Renal cortical epithelial cell (primary cell): ENCODE data around the gene PTPRC. TPM values are rescaled to one million over a fixed set of nuclear protein-coding genes. Genes with fewer than 3 reads are reported as not detected.

ENCODE experiments used
- DNase-seq: peaks from one replicate; pipeline ENCODE4 v3.0.0-alpha.2; 2011; ENCODE audit warnings: low read depth
- total RNA-seq: library from RNA; depleted of rRNA; stranded (reverse); fragments of >200 nt; gene quantifications from 2 replicates; pipeline ENCODE4 v1.2.3, GENCODE V29; 2014

The PTPRC gene
- total RNA-seq, 1 donor from 2014 or later: not detected

DNA sequence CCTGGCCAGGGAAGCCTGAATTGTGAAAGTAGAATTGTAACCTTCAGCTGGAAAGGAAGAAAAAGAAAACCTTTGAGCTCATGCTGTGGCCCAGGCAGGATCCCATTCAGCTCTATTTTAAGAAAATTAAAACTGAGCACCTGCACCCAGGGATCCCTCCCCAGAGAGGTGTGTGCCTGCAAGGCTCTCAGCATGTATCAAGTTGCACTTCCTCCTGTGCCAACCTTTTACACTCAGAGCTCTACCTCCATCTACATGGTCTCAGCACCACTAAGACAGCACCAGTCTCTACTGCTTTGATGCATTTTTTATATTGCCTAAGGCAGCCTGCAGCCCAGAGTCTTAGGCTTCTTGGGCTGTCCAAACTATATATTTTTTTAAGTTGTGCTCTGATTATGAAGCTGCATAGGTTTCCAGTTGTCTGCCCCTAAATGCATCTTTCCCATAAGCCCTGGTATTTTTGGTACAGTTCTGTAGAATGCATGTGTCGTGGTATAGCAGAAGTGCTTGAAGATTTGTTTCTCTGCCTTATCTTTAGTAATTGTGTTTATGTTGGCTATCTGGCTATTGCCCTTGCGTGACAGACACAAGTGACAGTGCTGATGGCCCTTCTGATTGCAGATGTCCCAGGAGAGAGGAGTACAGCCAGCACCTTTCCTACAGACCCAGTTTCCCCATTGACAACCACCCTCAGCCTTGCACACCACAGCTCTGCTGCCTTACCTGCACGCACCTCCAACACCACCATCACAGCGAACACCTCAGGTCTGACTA lies 63.1 kb downstream of the PTPRC start:
- no peak for DNase-seq

DNA sequence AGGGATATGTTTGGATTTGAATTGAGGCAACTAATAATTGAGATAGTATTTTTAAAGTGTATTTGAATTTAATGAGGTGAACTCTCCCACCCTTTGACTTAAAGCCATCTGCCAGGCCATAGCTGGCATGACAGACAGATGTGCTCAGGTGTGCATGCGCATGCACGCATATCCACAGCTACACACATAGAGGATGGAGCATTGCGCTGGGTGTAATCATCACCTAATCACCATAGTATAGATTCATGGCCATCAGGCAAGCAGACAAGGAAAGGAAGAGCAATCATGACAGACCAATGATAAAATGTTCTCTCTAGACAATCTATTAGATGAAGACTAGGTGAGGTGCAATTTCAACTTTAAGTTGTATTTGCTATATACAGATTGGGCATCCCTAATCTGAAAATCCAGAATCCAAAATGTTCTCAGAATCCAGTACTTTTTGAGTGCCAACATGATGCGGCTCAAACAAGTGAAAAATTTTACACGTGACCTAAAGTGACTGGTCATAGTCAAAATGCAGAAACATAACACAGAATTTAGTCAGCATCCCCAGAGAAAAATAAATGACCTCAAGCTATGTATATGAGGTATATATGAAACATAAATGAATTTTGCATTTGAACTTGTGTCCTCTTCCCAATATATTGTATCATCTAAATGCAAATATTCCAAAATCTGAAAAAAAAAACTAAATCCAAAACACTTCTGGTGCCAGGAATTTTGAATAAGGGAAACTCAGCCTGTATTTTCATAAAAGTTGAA lies 70.1 kb downstream of the PTPRC start:
- no peak for DNase-seq

DNA sequence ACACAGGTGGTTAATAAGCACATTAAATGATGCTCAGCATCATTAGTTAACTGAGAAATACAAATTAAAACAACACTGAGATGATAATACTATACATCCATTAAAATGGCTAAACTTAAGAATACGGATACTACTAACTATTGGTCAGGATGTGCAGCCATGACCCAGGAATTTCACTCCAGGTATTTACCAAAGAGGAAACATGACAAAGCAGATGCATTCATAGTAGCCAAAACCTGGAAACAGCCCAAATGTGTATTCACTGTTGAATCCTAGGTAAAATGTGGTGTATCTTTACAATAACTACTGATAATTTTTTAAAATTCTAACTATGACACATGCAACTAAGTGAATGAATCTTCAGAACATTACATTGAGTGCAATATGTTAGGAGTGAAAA lies 73.0 kb downstream of the PTPRC start:
- DNase-seq: no peak

- DNase-seq: peak; percentile 36
These were observed 74.2 kb downstream of the PTPRC start for GRCh38 chr1:198713081-198713480.

GRCh38 chr1:198714271-198714670 lies 75.4 kb downstream of the PTPRC start:
- no peak for DNase-seq

DNA sequence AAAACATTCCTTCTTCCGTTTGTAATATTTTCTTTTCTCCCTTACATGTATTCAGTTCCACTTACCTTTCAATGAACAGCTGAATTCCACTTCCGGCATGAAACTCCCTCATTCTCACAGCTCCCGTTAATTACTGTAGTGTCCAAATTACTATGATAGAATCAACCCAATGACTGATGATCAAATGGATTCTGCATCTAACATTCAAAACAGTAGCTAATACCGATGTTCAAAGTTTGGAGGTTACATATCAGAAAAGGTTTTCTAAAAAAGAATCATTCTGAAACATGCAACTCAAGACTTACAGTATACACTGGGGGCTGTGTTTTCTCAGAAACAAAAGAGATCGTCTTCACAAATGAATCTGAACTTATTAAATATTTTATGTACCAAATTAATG lies 77.2 kb downstream of the PTPRC start:
- DNase-seq: no peak

DNA sequence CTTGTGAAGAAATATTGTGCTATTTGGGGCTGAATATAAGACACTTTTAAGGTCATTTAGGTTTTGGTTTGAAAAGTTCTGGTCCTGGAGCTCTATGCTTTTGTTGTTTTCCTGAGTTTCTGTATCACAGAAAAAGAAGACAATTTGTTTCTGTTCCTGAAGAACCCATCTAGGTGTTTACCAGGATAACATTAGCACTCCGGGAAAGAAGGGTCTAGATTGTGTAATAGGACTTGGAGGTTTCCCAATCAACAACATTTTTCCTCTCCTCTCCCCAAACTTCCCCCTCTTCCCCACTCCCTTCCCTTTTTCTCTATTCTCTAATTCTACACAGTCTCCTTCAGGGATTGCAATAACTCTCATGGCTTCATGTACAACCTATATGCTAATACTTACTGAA lies 78.7 kb downstream of the PTPRC start:
- no peak for DNase-seq

GRCh38 chr1:198723127-198723526 lies 84.3 kb downstream of the PTPRC start:
- DNase-seq: no peak

GRCh38 chr1:198725090-198725489 lies 86.2 kb downstream of the PTPRC start:
- DNase-seq: no peak

- no peak for DNase-seq
These were observed 87.6 kb downstream of the PTPRC start for GRCh38 chr1:198726455-198726854.

DNA sequence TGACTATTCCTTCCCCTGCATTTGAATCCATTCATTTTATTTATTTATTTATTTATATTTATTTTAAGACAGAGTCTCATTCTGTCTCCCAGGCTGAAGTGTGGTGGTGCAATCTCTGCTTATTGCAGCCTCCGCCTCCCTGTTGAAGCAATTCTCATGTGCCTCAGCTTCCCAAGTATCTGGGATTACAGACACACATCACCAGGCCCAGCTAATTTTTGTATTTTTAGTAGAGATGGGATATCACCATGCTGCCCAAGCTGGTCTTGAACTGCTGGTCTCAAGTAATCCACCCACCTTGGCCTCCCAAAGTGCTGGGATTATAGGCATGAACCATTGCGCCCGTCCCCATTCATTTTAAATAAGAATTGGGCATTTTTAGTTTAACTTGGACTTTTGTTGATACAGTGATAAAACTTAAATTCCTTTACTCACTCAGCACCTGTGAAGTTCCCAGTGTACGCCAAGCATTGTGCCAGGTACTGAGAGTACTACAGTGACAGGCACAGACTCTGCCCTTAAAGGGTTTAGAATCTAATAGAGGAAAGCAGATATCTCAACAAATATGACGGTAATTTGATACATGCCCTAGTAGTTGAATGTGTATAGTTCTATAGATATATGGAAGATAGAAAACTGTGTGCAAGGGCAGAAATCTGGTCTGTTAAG lies 90.5 kb downstream of the PTPRC start:
- no peak for DNase-seq

- DNase-seq: no peak
These were observed 92.1 kb downstream of the PTPRC start for GRCh38 chr1:198730952-198731351.

DNA sequence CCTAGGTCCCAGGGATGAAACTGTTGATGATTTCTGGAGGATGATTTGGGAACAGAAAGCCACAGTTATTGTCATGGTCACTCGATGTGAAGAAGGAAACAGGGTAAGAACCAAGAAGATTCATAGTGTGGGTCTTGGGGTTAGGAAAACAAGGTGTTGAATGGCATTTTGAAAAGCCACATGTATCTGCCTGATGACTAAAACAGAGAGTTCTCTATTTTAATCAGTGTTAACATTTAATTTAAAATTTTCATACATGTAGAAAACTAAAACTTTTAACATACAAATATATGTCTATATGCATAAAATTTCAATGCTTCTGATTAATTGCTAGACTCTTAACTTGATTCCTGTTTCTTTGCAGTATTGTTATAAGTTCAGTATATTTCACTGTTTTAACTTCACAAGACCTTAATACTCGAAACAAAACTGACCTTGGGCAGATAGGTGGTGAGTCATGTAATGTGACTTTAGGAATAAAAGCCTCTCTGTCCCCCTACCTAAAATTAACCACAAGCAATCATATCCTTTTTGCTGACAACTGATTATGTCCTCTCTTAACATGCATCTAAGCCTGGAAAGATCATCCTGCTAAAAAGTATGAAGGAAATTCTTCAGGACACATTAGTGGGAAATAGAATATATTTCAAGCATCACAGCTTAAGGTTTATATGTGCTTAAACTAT lies 95.6 kb downstream of the PTPRC start:
- peak; percentile 21 for DNase-seq

DNA sequence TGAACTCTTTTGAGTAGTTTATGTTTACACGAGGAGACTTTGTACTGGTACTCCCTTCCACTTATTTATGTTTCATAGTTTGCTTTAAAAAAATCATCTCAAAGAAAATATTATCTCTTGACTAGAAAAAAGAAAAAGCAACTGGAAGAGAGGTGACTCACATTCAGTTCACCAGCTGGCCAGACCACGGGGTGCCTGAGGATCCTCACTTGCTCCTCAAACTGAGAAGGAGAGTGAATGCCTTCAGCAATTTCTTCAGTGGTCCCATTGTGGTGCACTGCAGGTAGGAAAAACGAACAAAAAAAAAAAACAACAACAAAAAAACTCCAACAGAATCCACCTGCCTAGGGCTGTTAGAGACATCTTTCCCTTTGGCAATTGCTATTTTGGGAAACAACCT lies 102.9 kb downstream of the PTPRC start:
- DNase-seq: no peak

GRCh38 chr1:198747127-198747526 lies 108.3 kb downstream of the PTPRC start:
- no peak for DNase-seq

GRCh38 chr1:198749279-198749678 lies 110.4 kb downstream of the PTPRC start:
- no peak for DNase-seq

DNA sequence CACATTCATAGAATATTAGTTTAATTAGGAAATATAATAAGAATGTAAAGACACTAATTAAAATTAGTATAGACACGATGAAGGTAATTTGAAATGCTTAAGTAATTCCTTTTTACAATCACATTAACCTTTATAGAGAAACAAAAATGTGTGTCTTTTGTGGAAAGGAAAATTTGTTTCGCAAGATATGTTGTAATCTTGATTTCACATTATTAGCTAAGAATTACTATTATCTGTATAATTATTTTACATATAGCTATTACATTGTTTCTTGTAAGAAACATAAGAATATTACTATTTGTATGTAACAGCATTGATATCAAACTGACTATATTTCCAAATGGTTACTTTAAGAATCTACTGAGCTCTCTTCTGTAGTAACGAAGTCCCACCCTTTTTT lies 111.2 kb downstream of the PTPRC start:
- DNase-seq: no peak

DNA sequence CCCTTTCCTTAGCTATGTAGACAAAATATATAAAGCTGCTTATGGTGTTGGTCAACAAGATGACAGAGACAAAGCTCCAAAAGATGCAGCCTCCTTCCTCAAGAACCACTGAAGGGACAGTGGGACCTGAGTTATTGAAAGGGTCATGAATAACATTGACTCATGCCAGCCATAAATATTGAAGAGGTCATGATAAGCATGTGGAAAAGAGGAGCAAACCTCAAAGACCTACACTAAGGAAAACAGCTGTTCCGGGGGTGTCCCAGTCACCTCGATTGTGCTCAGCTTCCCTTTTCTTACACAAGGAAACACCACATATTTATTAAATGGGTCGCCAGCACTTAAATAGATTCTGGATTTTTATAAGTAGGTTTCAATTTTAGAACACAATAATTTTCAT lies 112.9 kb downstream of the PTPRC start:
- no peak for DNase-seq

DNA sequence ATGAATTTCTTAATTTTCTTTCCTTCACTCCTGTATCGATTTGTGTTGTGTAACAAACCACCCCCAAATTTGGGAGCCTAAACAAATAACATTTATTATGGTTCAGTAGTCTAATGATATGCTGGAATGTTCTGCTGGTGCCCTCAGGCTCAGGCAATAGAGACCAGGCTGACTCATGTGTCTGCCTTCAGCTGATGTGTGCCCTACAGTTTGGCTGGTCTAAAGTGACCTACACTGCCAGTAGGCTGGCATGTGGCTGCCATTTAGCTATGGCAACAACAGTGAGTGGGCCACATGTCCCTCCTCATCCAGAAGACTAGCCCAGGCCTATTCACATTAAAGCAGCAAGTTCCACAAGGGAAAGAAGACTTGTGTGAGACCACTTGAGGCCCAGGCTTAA lies 115.8 kb downstream of the PTPRC start:
- DNase-seq: peak; percentile 73

DNA sequence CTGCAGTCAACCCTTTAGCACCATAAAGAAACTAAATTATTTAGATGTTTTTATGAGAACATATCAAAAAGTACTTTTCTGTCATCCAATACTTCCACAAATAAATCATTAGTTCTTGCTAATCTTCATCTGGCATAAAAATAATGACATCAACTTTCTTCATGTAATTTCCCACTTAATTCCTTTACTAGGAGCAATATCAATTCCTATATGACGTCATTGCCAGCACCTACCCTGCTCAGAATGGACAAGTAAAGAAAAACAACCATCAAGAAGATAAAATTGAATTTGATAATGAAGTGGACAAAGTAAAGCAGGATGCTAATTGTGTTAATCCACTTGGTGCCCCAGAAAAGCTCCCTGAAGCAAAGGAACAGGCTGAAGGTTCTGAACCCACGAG lies 116.9 kb downstream of the PTPRC start:
- no peak for DNase-seq

DNA sequence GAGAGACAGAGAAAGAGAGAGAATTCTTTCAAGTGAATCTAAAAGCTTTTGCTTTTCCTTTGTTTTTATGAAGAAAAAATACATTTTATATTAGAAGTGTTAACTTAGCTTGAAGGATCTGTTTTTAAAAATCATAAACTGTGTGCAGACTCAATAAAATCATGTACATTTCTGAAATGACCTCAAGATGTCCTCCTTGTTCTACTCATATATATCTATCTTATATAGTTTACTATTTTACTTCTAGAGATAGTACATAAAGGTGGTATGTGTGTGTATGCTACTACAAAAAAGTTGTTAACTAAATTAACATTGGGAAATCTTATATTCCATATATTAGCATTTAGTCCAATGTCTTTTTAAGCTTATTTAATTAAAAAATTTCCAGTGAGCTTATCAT lies 117.6 kb downstream of the PTPRC start:
- peak; percentile 22 for DNase-seq
